ENCODE data around the gene GNAZ.

The GNAZ gene

DNA sequence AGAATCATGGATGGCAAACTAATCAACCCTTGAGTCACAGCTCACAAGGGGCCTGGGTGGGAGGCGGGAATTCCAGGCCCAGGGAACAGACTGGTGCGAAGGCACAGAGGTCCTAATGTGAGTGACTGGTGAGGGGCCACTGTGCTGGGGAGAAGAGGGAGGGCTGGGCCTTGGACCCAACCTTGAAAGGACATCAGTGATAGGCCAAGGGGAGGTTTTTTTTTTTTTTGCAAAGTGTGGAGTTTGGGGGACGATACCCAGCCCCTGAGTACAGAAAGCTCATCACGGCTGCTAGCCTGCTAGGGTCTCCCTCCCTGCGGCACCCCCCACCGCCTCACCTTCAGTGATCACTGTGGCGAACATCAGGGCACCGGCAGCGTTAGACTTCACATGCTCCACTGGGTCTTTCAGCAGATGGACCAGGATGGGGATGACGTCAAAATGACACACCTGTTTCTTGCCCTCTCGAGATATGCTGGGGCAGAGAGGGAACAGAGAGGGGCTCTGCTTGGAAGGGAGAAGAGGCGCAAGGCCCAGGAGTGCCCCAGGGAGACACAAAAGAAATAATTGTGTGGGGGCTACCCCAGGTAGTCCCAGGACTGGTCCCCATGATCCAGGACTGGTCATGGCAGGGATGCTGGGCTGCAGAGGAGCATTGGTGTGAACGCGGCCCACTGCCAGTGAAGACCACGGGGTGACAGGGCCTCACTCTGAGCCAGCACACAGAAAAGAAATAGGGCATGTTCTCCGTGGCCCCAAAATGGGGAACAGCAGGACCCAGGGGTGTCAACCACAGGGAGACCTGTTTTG lies 8.6 kb upstream of the GNAZ start:
- Histone ChIP-seq H3F3A (ENCODE audit: insufficient read depth) (no peaks in the 10 kb centered on the region), H3K27me3 (ENCODE audit: low read length) (no peaks in the 10 kb centered on the region), H4K20me1 (ENCODE audit: low read depth, low read length) (no peaks in the 10 kb centered on the region), H3K9me3 (ENCODE audit: insufficient read depth, low read length) (peaks cover 4% of the 10 kb centered on the region; the same call in 1 of the 2 replicates), H2AFZ (ENCODE audit: low read depth, low read length, severe bottlenecking) (no peak overlapping the region), H3K9me2 (replicated peaks; ENCODE audit: insufficient read depth, low read length) (no peaks in the 10 kb centered on the region), H3K4me3 (ENCODE audit: insufficient read depth, low read length, poor library complexity, severe bottlenecking) (no peak overlapping the region), H3K36me3 (ENCODE audit: low read length) (no peaks in the 10 kb centered on the region), H3K4me2 (ENCODE audit: low read depth, low read length, poor library complexity, severe bottlenecking) (no peak overlapping the region), H3K9ac (ENCODE audit: low read length) (no peak overlapping the region), H3K27ac (ENCODE audit: low read depth, low read length) (no peak overlapping the region), H3K79me2 (ENCODE audit: insufficient read depth, low read length) (no peaks in the 10 kb centered on the region)
- TF ChIP-seq, protein P1, sequence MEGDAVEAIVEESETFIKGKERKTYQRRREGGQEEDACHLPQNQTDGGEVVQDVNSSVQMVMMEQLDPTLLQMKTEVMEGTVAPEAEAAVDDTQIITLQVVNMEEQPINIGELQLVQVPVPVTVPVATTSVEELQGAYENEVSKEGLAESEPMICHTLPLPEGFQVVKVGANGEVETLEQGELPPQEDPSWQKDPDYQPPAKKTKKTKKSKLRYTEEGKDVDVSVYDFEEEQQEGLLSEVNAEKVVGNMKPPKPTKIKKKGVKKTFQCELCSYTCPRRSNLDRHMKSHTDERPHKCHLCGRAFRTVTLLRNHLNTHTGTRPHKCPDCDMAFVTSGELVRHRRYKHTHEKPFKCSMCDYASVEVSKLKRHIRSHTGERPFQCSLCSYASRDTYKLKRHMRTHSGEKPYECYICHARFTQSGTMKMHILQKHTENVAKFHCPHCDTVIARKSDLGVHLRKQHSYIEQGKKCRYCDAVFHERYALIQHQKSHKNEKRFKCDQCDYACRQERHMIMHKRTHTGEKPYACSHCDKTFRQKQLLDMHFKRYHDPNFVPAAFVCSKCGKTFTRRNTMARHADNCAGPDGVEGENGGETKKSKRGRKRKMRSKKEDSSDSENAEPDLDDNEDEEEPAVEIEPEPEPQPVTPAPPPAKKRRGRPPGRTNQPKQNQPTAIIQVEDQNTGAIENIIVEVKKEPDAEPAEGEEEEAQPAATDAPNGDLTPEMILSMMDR (IDR thresholded peaks at IDR 0.05; ENCODE audit: insufficient read depth, low read length, poor library complexity, severe bottlenecking): no peak
- no peak for TF ChIP-seq EZH2phosphoT487 (conservative IDR thresholded peaks at IDR 0.05; ENCODE audit: low read length)

DNA sequence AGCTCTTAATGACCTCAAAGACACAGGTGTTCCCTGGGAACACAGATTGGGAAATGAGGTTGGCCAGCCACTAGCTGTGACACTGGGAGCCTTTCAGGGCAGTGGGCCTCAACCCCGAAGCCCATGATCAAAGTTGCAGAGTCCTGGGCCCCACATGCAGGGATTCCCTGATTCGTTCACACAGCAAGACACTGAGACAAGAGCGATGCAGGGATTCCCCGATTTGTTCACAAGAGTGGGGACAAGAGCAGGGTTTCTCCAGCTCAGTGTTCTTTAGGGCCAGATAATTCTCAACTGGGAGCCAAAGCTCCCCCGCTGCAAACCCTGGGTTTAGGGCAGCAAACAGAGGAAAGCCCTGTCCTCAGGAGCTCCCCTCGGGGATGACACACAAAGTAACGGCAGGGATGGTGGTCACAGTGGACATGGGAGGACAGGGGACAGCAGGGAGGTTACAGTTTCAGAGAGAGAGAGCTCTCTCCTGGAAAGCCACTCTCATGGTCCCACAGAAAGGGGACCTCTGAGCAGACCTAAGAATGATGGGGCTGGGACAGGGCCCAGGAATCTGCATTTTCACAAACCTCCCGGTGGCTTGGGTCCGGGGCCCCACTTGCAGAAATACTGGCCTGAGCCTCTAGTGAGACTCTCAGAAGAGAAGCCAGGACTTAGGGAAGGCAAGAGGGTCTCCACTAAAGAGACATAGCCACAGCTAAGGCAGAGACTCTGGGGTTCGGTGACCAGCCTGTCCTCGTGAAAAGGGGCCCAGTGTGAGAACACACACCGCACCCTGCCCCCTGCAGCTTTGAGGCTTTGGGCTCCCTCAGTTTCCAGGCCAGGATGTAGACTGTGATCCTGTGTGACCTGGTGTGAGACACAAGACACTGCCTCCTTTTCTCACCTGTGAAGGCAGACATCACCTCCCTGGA lies 7.4 kb upstream of the GNAZ start:
- no peak for TF ChIP-seq EZH2phosphoT487 (conservative IDR thresholded peaks at IDR 0.05; ENCODE audit: low read length)
- TF ChIP-seq, protein P1 (IDR thresholded peaks at IDR 0.05; ENCODE audit: insufficient read depth, low read length, poor library complexity, severe bottlenecking): no peak
- no peak overlapping the region for H3K4me3 ChIP-seq (ENCODE audit: insufficient read depth, low read length, poor library complexity, severe bottlenecking)
- H3K36me3 ChIP-seq (ENCODE audit: low read length): no peaks in the 10 kb centered on the region
- H2AFZ ChIP-seq (ENCODE audit: low read depth, low read length, severe bottlenecking): no peak overlapping the region
- H3K9me3 ChIP-seq (ENCODE audit: insufficient read depth, low read length): no peaks in the 10 kb centered on the region
- H3K9me2 ChIP-seq (replicated peaks; ENCODE audit: insufficient read depth, low read length): no peaks in the 10 kb centered on the region
- no peaks in the 10 kb centered on the region for H3K27me3 ChIP-seq (ENCODE audit: low read length)
- H3K79me2 ChIP-seq (ENCODE audit: insufficient read depth, low read length): no peaks in the 10 kb centered on the region
- no peaks in the 10 kb centered on the region for H3F3A ChIP-seq (ENCODE audit: insufficient read depth)
- H3K27ac ChIP-seq (ENCODE audit: low read depth, low read length): no peak overlapping the region
- no peaks in the 10 kb centered on the region for H4K20me1 ChIP-seq (ENCODE audit: low read depth, low read length)
- no peak overlapping the region for H3K9ac ChIP-seq (ENCODE audit: low read length)
- H3K4me2 ChIP-seq (ENCODE audit: low read depth, low read length, poor library complexity, severe bottlenecking): no peak overlapping the region

- no peaks in the 10 kb centered on the region for H3K79me2 ChIP-seq (ENCODE audit: insufficient read depth, low read length)
- H3K4me2 ChIP-seq (ENCODE audit: low read depth, low read length, poor library complexity, severe bottlenecking): no peak overlapping the region
- no peaks in the 10 kb centered on the region for H3K9me2 ChIP-seq (replicated peaks; ENCODE audit: insufficient read depth, low read length)
- no peak overlapping the region for H3K4me3 ChIP-seq (ENCODE audit: insufficient read depth, low read length, poor library complexity, severe bottlenecking)
- H2AFZ ChIP-seq (ENCODE audit: low read depth, low read length, severe bottlenecking): no peak overlapping the region
- no peaks in the 10 kb centered on the region for H3F3A ChIP-seq (ENCODE audit: insufficient read depth)
- no peaks in the 10 kb centered on the region for H3K27me3 ChIP-seq (ENCODE audit: low read length)
- H3K9me3 ChIP-seq (ENCODE audit: insufficient read depth, low read length): no peaks in the 10 kb centered on the region
- no peak overlapping the region for H3K27ac ChIP-seq (ENCODE audit: low read depth, low read length)
- H3K36me3 ChIP-seq (ENCODE audit: low read length): no peaks in the 10 kb centered on the region
- no peak for TF ChIP-seq EZH2phosphoT487 (conservative IDR thresholded peaks at IDR 0.05; ENCODE audit: low read length)
- TF ChIP-seq, protein P1 (IDR thresholded peaks at IDR 0.05; ENCODE audit: insufficient read depth, low read length, poor library complexity, severe bottlenecking): no peak
- no peaks in the 10 kb centered on the region for H4K20me1 ChIP-seq (ENCODE audit: low read depth, low read length)
- no peak overlapping the region for H3K9ac ChIP-seq (ENCODE audit: low read length)
These were observed 6.6 kb upstream of the GNAZ start for GRCh38 chr22:23063539-23064380.

All from SU-DHL-6 (cell line).